ENCODE measurements around the gene KRTAP10-1.
"Not testable (repeated sequence)": the region's sequence is repeated elsewhere in the genome, so short reads cannot be mapped to it uniquely, and the experiment has no call there.

KRTAP10-1 gene

DNA sequence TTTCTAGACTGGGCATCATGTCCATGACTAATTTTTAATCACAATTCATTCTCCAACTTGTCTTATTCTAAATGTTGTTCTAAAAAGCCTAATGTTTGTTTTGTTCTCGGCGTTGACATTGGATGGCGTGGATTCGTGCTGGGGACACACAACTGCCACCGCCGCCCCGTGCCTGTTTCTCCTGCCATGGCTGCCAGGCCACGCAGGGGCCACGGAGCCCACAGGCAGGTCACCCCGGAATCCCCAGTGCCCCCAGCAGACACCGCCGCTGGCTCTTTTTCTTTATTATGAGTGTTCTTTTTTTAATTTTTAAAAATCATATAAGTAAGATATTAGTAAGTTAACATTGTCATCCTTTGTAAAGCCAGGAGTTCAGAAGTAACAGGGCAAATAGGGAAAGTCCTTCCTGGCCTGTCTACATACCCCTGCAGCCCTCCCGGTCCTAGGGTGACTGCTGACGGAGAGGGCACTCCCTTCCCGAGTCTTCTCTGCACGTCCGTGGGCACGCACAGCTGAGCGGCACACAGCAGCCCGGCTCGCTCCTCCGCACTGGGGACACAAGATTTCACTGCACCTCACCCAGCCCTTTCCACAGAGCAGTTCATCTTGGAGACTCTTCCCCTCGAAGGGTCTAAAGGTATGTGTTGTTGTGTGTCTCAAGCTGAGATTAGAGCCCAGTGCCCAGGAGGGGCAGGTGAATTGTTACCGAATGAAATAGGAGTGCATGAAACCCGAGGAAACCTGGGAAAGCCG lies 32.1 kb downstream of the KRTAP10-1 start:
- DNase-seq (ENCODE audit: low read depth in 1 of 2, low spot score in 1 of 2) = no peak

DNA sequence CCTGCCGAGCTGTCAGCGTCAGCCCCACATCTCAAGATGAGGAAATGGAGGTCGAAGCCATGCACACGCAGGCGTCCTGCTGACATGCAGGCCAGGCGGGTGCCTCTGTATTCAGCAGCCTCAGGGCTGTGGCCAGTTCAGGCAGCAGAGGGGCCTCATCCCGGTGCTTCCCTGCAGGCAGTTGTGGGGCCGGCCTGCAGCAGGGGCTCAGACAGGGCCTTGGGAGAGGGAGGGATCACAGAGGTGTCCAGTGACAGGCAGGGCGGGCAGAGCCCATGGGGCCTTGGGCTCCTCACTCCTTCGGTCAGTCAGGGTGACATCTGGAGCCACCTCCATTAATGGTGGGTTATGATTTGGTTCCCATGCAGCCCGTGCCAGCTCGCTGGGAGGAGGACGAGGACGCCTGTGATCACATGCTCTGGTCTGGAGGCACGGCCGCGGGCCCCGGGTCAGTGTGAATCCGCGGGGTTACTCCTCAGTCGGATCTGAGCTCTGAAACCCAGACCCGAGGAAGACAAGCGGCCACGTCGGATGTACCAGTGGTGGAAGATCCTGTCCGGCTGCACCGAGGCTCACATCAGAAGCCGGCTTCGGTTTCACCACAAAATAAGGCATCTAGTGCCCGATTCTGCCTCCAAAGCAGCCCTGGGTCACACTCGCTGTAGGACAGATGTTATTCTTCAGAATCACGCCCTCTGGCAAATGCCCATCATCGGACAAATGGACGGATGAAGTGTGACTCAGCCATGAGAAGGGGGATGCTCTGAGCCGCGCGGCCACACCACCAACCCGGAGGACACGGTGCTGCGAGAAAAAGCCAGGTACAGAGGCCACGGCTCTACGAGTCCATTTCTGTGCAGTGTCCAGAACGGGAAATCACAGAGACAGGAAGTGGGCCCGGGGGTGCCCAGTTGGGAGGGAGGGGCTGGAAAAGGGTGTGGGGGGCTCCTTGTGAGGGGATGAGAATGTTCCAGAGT lies 33.4 kb downstream of the KRTAP10-1 start:
- DNase-seq (ENCODE audit: low read depth in 1 of 2, low spot score in 1 of 2) = no peak

DNA sequence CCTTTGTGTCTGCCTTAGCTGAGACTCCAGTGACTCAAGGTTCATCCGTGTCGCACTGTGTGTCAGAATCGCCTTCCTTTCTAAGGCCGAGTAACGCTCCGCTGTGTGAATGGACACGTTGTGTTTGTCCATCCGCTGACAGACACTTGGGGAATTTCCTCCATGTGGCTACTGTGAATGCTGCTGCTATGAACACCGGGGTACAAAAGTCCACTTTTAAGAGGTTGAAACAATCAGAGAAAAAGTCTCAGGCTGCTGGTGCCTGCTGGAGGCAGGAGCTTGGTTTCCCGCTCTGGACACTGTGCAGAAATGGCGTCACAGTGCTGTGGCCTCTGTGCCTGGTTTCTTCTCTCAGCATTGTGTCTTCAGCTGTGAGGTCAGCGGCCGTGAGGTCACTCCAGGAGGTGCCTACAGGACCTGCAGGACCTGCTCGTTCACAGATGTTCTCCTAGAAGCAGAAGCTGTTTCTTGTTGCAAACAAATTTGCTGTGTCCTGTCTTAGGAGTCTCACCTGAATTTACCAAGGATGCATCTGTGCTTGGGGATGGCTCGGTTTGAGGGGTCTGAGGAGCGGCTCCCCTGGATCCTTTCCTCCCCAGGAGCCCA lies 34.2 kb downstream of the KRTAP10-1 start:
- no peak for DNase-seq (ENCODE audit: low read depth in 1 of 2, low spot score in 1 of 2)

DNA sequence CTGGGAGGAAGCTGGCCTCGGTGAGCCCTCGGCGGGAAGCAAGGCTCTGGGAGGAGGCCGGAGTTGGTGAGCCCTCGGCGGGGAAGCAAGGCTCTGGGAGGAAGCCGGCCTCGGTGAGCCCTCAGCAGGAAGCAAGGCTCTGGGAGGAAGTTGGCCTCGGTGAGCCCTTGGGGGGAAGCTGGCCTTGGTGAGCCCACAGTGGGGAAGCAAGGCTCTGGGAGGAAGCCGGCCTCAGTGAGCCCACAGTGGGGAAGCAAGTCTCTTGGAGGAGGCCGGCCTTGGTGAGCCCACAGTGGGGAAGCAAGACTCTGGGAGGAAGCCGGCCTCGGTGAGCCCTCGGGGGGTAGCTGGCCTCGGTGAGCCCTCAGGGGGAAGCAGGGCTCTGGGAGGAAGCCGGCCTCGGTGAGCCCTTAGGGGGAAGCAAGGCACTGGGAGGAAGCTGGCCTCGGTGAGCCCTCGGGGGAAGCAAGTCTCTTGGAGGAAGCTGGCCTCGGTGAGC lies 36.0 kb downstream of the KRTAP10-1 start:
- DNase-seq (ENCODE audit: low read depth in 1 of 2, low spot score in 1 of 2) = no peak

DNA sequence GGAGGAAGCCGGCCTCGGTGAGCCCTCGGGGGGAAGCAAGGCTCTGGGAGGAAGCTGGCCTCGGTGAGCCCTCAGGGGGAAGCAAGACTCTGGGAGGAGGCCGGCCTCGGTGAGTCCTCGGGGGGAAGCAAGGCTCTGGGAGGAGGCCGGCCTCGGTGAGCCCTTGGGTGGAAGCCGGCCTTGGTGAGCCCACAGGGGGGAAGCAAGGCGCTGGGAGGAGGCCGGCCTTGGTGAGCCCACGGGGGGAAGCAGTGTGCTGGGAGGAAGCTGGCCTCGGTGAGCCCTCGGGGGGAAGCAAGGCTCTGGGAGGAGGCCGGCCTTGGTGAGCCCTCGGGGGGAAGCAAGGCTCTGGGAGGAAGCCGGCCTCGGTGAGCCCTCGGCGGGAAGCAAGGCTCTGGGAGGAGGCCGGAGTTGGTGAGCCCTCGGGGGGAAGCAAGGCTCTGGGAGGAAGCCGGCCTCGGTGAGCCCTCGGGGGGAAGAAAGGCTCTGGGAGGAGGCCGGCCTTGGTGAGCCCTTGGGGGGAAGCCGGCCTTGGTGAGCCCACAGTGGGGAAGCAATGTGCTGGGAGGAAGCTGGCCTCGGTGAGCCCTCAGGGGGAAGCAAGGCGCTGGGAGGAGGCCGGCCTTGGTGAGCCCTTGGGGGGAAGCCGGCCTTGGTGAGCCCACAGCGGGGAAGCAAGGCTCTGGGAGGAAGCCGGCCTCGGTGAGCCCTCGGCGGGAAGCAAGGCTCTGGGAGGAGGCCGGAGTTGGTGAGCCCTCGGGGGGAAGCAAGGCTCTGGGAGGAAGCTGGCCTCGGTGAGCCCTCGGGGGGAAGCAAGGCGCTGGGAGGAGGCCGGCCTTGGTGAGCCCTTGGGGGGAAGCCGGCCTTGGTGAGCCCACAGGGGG lies 36.7 kb downstream of the KRTAP10-1 start:
- DNase-seq (ENCODE audit: low read depth in 1 of 2, low spot score in 1 of 2) = not testable (repeated sequence)

DNA sequence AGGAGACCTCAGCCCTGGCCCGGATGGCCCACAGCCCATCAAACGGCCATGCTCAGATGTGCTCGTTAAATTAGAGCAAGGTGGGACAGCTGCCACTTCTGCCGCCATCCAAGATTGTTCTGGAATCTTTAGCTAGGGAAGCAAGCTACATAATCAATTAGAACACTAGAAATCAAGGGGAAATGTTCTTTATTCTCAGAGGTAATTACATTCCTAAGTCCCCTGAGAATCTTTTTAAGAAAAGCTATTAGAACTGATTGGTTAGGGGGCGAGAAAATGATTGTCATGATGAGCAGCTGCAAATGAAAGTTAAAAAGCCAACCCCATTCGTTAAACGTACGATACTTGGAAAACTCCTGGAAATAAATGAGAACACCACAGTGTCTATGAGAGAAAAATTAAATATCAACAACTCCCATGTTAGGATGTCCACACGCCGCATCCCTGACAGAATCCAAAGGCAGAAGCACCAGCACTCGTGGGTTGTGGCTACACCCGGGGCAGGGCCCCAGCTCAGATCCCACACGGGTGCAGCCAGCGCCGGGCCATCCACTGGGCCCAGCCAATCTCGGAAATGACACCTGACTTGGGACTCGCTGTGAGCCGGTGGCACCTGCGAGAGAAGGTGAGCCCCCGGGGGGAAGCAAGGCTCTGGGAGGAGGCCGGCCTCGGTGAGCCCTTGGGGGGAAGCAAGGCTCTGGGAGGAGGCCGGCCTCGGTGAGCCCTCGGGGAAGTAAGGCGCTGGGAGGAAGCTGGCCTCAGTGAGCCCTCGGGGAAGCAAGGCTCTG lies 37.6 kb downstream of the KRTAP10-1 start:
- DNase-seq (ENCODE audit: low read depth in 1 of 2, low spot score in 1 of 2) = no peak

DNA sequence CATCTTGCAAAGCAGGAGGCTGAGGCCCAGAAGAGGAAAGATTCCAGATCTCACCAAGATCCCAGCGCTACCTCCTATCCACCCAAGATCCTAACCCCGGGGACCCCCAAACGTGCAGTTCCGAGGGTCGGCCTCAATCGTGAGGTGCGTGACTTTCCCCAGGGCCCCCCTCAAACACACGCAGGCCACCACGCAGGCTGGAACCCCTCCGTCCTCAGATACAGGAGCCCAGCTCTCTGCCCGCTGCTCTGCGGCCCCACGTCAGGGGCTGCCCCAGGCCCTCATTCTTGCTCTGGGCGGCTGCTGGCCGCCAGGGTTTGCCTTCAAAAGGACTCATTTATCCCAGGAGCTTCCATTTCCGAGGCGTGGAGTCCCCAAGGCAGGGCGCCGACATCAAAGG lies 39.9 kb downstream of the KRTAP10-1 start:
- no peak for DNase-seq (ENCODE audit: low read depth in 1 of 2, low spot score in 1 of 2)

DNA sequence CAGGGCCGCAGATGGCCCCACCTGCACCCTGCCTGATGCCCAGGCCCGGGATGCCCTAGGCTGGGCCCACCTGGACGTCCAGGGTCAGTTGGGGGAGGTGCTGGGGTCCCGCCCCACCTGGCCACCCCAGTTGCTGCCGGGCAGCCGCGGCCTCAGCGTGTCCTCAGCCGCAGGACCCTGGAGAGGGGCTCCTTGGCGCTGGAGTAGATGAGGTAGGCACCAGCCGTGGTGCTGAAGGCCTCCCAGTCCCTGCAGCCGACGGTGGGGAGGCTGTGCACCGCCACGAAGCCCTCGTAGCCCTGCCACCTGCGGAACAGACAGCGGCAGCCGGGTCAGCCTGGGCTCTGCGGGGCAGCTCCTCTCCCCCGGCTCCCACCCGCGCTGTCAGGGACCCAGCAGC lies 40.4 kb downstream of the KRTAP10-1 start:
- DNase-seq (ENCODE audit: low read depth in 1 of 2, low spot score in 1 of 2) = no peak

DNA sequence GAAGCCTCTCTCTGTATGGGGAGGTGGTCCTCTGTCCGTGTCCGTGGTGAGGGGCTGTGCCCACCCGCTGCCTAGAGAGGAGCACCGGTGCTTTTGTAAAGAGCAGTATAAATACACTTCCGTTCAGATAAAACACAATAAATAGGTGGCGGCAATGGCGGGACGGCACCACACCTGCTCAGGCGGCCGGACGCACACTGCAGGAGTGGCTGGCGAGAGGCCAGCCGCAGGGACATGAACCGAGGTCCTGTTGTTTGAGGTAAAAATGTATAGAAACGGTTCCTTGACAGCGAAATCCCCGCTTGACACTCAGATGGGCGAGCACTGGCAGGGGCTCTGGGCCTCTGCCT lies 40.8 kb downstream of the KRTAP10-1 start:
- DNase-seq (ENCODE audit: low read depth in 1 of 2, low spot score in 1 of 2) = no peak

DNA sequence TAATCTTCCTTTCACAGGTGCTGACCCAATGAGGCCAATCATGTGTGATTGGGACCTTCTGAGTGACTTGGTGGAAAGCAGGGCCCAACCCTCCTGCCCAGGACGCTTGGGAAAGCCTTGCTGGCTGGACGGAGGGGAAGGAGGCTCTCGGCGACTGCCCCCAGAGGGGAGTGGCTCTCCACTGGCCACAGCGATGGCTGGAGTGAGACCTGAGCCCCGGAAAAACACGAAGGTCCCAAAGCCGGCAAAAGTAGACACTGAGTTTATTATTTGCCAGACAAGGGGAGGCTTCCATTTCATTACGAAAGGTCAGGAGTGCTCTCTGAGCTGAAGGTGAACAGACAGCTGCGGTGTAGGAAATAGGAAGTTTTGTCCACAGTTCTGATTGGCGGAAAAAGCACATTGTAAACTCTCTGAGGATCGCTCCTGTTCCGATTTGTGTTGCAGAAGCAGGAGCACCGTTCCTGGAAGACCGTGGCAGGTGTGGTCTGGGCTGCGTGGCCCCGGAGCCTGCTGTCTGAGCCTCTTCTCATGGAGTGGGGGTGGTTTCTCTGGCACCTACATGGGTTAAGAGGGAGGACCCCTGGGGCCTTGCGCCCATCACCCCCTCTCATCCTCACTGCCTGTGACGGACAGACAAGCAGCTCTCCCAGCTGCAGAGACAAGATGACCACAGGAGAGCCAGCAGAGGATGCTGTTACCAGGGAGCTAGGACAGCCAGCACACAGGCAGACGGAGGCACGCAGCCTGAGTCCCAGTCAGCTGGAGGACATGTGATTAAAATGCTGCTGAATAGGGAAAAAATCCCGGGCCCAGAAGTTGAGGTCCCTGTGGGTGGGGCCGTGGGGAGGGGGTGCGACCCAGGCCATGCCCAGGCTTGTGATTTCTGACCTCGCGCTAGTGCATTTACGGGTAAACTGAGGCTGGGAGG lies 41.5 kb downstream of the KRTAP10-1 start:
- DNase-seq (ENCODE audit: low read depth in 1 of 2, low spot score in 1 of 2) = no peak

DNA sequence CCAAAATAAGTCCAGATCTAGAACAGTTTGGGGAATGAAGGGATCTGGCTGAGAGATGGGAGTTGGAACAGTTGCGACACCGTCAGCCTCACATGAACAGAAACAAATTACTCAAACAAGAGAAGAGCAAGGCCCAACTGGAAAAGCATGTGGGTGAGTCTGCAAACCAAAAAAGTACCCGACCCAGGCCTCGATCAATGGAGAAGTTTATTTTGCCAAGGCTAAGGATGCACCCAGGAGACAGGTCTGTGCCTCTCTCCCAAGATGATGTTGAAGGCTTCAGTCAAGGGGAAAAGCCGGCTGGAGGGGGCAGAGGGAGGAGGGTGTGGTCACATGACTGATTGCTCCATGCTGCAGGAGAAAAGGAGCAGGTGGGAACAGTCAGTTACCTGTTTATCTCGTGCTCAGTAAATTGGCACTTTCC lies 42.3 kb downstream of the KRTAP10-1 start:
- DNase-seq (ENCODE audit: low read depth in 1 of 2, low spot score in 1 of 2) = no peak

DNA sequence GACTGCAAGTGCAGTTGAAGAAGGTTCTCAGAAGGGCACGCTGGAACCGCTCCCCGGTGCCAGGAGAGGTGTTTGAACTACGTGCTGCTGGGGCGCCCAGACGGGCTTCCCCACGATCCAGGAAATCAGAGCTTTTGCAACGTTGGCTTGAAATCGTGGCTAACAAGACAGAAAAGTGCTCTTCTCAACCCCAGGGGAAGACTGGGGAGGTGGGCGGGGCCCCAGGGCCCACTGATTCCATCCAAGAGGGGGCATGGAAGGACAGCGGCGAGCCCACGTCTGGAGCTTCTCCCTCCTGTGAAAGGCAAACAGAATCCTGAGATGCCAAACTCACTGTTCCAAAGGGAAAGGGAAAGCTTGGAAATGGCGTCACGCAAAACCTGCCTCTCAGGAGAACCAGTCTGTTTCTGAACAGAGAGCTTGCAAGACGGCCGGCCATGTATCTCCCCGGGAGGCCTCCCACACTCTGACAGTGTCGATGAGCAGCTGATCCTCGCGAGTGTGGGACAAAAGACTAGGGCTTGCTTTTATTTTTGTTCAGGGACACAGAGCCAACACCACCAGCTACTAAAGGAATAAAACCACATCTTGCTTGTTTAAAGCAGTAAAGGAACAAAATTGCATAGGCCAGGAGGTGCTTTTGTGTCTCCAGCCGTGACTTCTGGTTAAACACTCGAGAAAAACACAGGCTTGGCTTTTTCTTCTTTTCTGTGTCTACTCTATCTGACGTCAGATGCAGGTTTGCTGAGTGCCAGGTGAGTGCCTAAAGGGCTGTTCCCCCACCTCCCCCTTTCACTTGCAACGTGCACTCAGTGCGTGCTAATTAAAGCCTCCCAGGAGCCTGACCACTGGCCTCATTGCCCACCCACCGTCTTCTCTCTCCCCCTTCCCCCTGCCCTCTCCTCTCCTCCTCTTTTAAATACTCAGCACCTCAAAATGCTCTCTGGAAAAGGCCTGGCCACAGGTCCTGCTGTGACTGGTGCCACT lies 43.1 kb downstream of the KRTAP10-1 start:
- DNase-seq (ENCODE audit: low read depth in 1 of 2, low spot score in 1 of 2) = no peak

DNA sequence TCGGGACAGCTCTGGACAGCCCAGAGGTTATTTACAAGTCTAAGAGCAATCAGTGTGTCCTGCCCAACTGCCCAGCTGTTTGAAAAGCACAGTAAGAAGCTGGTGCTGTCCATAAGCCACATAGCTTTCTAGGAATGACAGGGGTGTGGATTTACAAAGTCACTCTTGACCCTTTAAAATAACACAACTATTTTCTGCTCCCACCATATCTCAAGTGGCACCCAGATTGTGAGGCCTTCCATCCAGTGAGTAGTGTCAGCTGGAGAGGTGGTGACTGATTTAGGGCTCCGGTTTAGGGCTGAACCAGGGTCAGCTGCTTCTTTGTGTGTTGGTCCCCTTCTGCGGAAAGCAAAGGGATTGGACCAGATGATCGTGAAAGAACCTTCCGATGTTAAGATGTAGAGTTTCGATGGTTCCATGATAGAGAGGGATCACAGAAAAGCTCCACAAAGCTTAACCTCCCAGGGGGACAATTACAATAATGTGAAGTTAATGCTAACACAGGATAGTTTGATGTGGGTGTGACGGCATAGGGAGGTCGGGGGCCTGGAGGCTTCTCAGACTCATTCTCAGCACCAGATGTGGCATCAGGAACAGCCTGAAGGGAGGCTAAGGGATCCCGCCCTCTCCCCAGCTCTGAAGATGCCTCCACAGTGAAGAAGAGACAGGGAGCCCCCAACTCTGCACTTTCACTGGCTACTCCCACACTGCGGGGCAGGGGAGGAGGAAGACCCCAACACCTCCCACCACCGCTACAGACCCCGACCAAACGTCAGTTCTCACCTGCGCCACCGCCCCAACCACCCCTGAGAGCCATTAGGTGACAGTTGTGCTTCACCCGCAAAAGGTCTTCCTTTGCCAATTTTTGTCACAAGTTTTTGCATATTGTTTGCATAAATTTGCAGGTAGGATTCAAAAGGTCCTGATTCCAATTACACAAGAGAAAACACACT lies 44.1 kb downstream of the KRTAP10-1 start:
- no peak for DNase-seq (ENCODE audit: low read depth in 1 of 2, low spot score in 1 of 2)

DNA sequence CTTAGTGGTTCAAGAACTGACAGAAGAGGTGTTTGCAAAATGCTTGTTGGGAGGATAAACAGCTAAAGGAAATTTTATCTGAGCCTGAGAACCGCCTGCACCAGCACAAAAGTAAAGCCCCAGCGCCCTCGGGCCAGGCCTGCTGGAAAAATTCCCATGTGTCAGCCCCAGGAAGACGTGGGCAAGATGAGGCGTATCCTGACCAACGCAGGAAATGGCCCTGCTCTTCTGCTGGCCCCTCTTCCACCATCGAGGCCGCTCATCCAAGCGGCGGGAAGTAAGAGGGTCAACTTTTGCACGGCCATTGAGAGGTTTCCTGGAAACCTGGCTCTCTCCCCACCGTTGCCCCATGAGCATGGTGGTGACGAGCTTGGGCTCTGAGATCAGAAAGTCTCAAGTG lies 45.0 kb downstream of the KRTAP10-1 start:
- DNase-seq (ENCODE audit: low read depth in 1 of 2, low spot score in 1 of 2) = no peak

DNA sequence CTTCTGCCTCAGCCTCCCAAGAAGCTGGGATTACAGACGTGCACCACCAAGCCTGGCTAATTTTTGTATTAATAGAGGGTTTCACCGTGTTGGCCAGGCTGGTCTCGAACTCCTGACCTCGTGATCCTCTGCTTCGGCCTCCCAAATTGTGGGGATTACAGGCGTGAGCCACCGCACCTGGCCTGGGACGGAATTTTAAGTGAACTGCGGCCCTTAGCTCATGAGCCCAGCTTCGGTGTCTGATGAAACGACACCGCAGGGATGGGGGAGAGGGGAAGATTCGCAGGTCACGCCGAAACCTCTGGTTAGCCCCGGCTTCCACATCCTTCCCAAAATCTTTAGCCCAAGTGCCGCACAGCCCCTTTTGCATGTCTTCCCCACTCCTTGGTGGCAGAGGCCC lies 45.6 kb downstream of the KRTAP10-1 start:
- no peak for DNase-seq (ENCODE audit: low read depth in 1 of 2, low spot score in 1 of 2)

DNA sequence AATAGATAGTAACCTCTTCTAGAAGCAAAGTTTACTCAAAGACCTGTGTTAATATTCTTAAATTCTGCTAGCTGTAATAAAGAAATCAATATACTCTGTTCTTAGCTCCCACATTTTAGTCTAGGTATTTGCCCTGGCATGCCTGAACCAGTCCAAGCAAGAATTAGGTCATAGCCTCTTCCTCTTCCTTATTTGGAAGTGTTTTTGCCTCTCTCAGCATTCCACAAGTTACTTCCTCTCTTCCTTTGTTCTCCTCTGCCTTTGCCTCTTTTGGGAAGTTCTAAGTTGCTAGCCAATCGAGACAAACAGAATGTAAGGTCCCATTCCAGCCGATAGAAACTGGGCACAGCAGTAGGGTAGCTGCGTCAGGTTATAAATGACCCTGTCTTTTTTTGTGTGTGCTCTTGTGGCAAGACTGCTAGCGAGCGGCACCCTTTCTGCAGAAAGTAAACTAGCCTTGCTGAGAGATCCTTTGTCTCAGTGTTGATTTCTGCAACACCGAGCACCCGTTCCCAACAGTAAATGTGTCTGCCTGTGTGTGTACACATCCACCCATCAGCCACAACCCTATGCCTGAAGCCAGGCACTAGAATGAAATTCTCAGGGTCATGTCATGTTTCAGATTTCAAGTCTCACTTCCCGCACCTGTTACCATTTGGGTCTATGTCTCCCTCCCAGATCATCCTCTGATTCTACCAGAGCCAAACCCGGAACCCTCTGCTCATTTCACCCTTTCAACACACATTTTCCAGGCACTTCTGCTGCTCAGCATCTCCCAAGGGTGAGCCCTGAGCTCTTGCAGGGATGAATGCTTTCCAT lies 47.2 kb downstream of the KRTAP10-1 start:
- no peak for DNase-seq (ENCODE audit: low read depth in 1 of 2, low spot score in 1 of 2)

Data from activated CD4-positive, alpha-beta T cell treated with anti-CD3 and anti-CD28 coated beads, Interleukin-2, amount 50 U/mL, for 24 hours (primary cell).